ENCODE measurements around the gene SORL1.
"Not testable (repeated sequence)": the region's sequence is repeated elsewhere in the genome, so short reads cannot be mapped to it uniquely, and the experiment has no call there.

The SORL1 gene

DNA sequence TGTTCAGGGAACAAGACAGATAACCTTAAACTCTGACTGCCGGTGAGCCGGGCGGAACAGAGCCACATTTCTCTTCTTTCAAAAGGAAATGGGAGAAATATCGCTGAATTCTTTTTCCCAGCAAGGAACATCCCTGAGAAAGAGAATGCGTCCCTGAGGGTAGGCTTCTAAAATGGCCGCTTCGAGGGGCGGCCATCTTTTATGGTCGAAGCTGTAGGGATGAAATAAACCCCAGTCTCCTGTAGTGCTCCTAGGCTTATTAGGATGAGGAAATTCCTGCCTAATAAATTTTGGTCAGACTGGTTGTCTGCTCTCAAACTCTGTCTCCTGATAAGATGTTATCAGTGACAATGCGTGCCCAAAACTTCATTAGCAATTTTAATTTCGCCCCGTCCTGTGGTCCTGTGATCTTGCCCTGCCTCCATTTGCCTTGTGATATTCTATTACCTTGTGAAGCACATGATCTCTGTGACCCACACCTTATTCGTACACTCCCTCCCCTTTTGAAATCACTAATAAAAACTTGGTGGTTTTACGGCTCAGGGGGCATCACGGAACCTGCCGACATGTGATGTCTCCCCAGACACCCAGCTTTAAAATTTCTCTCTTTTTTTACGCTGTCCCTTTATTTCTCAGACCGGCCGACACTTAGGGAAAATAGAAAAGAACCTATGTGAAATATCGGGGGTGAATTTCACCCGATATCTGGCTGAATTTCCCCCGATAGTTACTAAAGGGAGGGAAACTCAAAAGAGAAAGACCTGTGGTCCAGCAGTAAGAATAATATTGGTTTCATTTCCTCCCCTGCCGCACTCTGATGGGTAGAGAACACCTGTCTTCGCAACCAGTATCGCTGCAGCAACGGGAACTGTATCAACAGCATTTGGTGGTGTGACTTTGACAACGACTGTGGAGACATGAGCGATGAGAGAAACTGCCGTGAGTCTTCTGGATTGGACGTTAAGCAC is 117.5 kb downstream of the SORL1 start:
- H3K4me3 ChIP-seq (ENCODE audit: low read depth in 1 of 2, low read length in 2 of 2); H3K27ac ChIP-seq (ENCODE audit: low read depth, low read length); H3K4me1 ChIP-seq (ENCODE audit: control insufficient read depth in 1 of 2, insufficient read depth in 2 of 2, low read length in 2 of 2); H3K9ac ChIP-seq (ENCODE audit: low read depth in 1 of 2, low read length in 2 of 2); H3K9me3 ChIP-seq (ENCODE audit: control insufficient read depth in 1 of 2, low read length in 2 of 2); H3K27me3 ChIP-seq (ENCODE audit: control insufficient read depth in 1 of 2, insufficient read depth in 2 of 2, low read length in 2 of 2): not testable (repeated sequence)
- peaks cover 6 to 58% of the 10 kb centered on the region in 2 donors for H3K36me3 ChIP-seq (ENCODE audit: control insufficient read depth in 1 of 2, insufficient read depth in 2 of 2, low read length in 2 of 2)

DNA sequence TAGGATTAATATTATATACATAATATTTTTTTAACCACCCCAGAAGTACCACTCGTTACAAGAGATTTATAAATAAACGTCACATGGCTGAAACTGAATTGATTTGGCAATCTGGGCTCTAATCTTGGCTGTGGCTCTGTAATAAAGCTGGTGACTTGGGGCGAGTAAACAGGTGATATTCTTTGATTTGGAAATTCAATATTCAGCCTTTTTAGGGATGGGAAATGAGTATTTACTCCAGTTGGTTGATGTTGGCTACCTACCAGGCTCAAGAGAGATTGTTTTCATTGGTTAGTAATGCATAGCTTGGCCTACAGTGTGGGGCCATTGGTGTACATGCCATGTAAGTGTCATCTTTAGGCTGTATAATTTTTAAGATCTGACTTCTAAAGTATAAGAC is 118.3 kb downstream of the SORL1 start:
- Histone ChIP-seq H3K36me3 (ENCODE audit: control insufficient read depth in 1 of 2, insufficient read depth in 2 of 2, low read length in 2 of 2) (peaks cover 6 to 57% of the 10 kb centered on the region in 2 donors), H3K9me3 (ENCODE audit: control insufficient read depth in 1 of 2, low read length in 2 of 2) (no peaks in the 10 kb centered on the region), H3K9ac (ENCODE audit: low read depth in 1 of 2, low read length in 2 of 2) (no peak overlapping the region), H3K27me3 (ENCODE audit: control insufficient read depth in 1 of 2, insufficient read depth in 2 of 2, low read length in 2 of 2) (no peaks in the 10 kb centered on the region), H3K4me1 (ENCODE audit: control insufficient read depth in 1 of 2, insufficient read depth in 2 of 2, low read length in 2 of 2) (no peaks in the 10 kb centered on the region), H3K27ac (ENCODE audit: low read depth, low read length) (no peak overlapping the region), H3K4me3 (ENCODE audit: low read depth in 1 of 2, low read length in 2 of 2) (no peak overlapping the region)

DNA sequence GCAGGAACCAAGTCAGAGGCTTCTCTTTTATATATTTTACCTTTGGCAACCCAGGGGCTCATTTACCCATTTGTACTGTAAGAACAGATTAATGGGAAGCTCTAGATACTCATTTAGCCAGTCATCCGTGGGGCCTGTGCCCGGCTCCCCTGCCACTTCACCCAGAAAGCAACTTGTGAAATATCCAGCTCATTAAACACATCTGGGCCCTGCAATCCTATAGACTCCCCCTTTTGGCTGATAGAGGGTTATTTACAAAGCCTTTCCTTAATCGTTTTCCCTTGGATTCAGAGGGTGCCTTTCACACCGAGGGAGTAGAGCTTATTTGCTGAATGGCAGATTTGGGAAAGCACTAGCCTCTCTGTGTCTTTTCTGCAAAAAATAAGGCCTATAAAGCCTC is 119.4 kb downstream of the SORL1 start:
- Histone ChIP-seq H3K36me3 (ENCODE audit: control insufficient read depth in 1 of 2, insufficient read depth in 2 of 2, low read length in 2 of 2) (peaks cover 6 to 53% of the 10 kb centered on the region in 2 donors), H3K4me3 (ENCODE audit: low read depth in 1 of 2, low read length in 2 of 2) (no peak overlapping the region), H3K27ac (ENCODE audit: low read depth, low read length) (no peak overlapping the region), H3K4me1 (ENCODE audit: control insufficient read depth in 1 of 2, insufficient read depth in 2 of 2, low read length in 2 of 2) (no peaks in the 10 kb centered on the region), H3K27me3 (ENCODE audit: control insufficient read depth in 1 of 2, insufficient read depth in 2 of 2, low read length in 2 of 2) (no peaks in the 10 kb centered on the region), H3K9ac (ENCODE audit: low read depth in 1 of 2, low read length in 2 of 2) (no peak overlapping the region), H3K9me3 (ENCODE audit: control insufficient read depth in 1 of 2, low read length in 2 of 2) (no peaks in the 10 kb centered on the region)

DNA sequence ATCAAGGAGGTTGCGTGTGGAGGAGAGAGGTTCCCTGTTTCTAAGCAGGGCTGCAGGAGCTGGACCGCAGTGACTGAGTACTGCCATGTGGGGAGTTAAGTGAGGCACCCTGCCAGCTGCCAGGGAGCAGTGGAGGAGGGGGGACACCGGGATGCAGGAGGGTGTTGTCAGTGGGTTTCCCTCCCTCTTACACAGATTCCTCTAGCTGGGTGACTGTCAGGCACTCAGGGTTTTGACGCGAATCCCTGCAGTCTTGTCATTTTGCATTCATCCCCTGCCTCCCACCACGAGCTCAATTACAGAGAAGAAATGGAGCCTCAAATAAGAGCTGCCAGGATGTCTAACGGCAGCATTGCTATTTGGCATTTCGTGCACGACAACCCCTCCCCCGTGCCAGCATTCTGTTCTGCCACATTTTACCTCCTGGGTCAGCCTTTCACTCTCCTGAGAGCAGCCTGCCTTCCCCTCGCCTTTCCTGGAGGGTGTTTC is 120.5 kb downstream of the SORL1 start:
- Histone ChIP-seq H3K4me3 (ENCODE audit: low read depth in 1 of 2, low read length in 2 of 2) (no peak overlapping the region), H3K4me1 (ENCODE audit: control insufficient read depth in 1 of 2, insufficient read depth in 2 of 2, low read length in 2 of 2) (no peaks in the 10 kb centered on the region), H3K27me3 (ENCODE audit: control insufficient read depth in 1 of 2, insufficient read depth in 2 of 2, low read length in 2 of 2) (no peaks in the 10 kb centered on the region), H3K9me3 (ENCODE audit: control insufficient read depth in 1 of 2, low read length in 2 of 2) (no peaks in the 10 kb centered on the region), H3K27ac (ENCODE audit: low read depth, low read length) (no peak overlapping the region), H3K36me3 (ENCODE audit: control insufficient read depth in 1 of 2, insufficient read depth in 2 of 2, low read length in 2 of 2) (peaks cover 9 to 53% of the 10 kb centered on the region in 2 donors), H3K9ac (ENCODE audit: low read depth in 1 of 2, low read length in 2 of 2) (no peak overlapping the region)

DNA sequence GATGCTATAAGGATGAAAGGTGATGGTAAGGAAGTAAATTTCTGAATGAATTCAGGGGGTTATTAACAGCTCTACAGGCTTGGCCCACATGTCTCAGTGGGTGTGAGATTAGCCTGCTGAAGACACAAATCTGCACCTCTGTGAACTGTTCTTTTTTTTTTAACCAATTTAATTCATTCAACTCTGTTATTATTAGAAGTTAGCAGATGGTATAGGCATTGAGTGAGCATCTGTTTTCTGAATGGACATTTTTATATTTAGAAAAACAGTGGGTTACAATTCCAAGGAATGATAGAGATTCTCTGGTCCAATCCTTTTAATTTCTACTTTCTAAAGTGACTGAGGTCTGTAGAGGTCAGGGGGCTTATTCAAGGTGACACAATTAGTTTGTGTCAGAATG is 122.7 kb downstream of the SORL1 start:
- H3K4me3 ChIP-seq (ENCODE audit: low read depth in 1 of 2, low read length in 2 of 2), result no peak overlapping the region
- no peaks in the 10 kb centered on the region for H3K9me3 ChIP-seq (ENCODE audit: control insufficient read depth in 1 of 2, low read length in 2 of 2)
- peaks cover 13 to 57% of the 10 kb centered on the region in 2 donors for H3K36me3 ChIP-seq (ENCODE audit: control insufficient read depth in 1 of 2, insufficient read depth in 2 of 2, low read length in 2 of 2)
- no peaks in the 10 kb centered on the region for H3K27me3 ChIP-seq (ENCODE audit: control insufficient read depth in 1 of 2, insufficient read depth in 2 of 2, low read length in 2 of 2)
- no peak overlapping the region for H3K9ac ChIP-seq (ENCODE audit: low read depth in 1 of 2, low read length in 2 of 2)
- H3K4me1 ChIP-seq (ENCODE audit: control insufficient read depth in 1 of 2, insufficient read depth in 2 of 2, low read length in 2 of 2), result no peaks in the 10 kb centered on the region
- no peak overlapping the region for H3K27ac ChIP-seq (ENCODE audit: low read depth, low read length)

DNA sequence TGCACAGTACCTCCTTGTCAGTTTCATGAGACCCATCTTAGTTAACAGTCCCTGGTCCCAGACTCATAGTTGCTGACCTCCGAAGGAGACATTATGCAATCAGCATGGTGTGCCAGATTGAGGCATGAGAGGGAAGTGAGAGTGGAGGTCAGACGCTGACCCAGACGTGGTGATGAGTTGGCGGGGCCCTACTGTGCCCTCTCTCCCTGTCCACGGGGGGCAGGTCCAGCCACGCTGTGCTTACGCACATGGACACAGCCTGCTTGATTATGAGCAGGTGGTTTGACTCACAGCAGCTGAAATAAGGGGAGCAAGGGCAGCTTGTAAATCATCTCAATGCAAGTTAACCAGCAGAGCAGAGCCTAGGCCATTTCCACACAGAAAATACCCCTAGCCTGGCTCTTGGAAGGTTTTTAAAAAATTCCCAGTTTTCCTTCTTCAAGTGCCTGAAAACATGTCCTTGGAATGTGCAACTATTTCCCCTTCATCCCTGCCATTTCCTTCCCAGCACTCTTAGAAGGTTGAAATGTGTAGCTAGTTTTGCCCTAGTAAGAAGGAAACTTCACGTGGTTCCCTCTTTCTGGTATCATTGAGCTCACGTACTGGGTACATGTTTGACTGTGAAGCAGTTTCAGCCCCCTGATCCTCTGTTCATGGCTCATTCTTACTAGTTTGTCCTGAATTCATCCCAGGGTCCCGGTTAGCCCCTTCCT is 123.3 kb downstream of the SORL1 start:
- Histone ChIP-seq H3K27ac (ENCODE audit: low read depth, low read length) (no peak overlapping the region), H3K4me1 (ENCODE audit: control insufficient read depth in 1 of 2, insufficient read depth in 2 of 2, low read length in 2 of 2) (no peaks in the 10 kb centered on the region)

DNA sequence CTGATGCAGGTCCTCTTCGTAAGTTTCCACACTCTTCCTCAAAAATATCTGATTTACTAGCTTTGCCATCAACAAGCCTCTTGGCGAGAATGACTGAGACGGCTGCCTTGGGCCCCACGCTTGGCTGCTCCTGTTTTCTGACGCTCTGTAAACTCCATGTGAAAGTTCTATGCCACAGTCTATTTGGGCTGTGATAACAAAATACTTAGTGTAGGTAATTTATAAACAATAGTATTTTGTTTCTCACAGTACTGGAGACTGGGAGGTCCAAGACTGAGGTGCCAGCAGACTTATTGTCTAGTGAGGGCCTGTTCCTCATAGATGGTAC is 123.8 kb downstream of the SORL1 start:
- Histone ChIP-seq H3K36me3 (ENCODE audit: control insufficient read depth in 1 of 2, insufficient read depth in 2 of 2, low read length in 2 of 2) (peaks cover 13 to 52% of the 10 kb centered on the region in 2 donors), H3K9ac (ENCODE audit: low read depth in 1 of 2, low read length in 2 of 2) (no peak overlapping the region), H3K27ac (ENCODE audit: low read depth, low read length) (no peak overlapping the region), H3K9me3 (ENCODE audit: control insufficient read depth in 1 of 2, low read length in 2 of 2) (no peaks in the 10 kb centered on the region), H3K27me3 (ENCODE audit: control insufficient read depth in 1 of 2, insufficient read depth in 2 of 2, low read length in 2 of 2) (no peaks in the 10 kb centered on the region), H3K4me3 (ENCODE audit: low read depth in 1 of 2, low read length in 2 of 2) (no peak overlapping the region), H3K4me1 (ENCODE audit: control insufficient read depth in 1 of 2, insufficient read depth in 2 of 2, low read length in 2 of 2) (no peaks in the 10 kb centered on the region)

More for the DNA sequence above, 123.3 kb downstream of the SORL1 start:
- Histone ChIP-seq H3K27me3 (ENCODE audit: control insufficient read depth in 1 of 2, insufficient read depth in 2 of 2, low read length in 2 of 2) (no peaks in the 10 kb centered on the region), H3K9me3 (ENCODE audit: control insufficient read depth in 1 of 2, low read length in 2 of 2) (no peaks in the 10 kb centered on the region), H3K36me3 (ENCODE audit: control insufficient read depth in 1 of 2, insufficient read depth in 2 of 2, low read length in 2 of 2) (peaks cover 13 to 54% of the 10 kb centered on the region in 2 donors), H3K4me3 (ENCODE audit: low read depth in 1 of 2, low read length in 2 of 2) (no peak overlapping the region), H3K9ac (ENCODE audit: low read depth in 1 of 2, low read length in 2 of 2) (no peak overlapping the region)

DNA sequence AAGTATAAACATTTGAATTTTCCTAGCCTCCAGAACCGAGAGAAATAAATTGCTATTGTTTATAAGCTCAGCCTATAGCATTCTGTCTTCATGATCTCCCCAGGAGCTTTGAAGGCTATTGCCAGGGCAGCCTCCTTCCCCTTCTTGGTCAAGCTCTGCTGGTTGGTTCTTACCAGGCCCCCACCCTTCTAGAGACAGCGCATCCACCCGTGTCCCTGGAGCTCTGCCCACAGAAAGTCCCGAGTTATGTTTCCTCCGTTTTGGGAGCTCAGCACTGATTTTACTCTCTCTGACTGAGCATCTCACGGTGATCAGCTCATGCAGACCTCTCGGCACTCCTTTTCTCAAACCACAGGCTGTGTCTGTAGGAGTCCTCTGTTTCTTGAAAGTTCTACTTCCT is 124.4 kb downstream of the SORL1 start:
- H3K27ac ChIP-seq (ENCODE audit: low read depth, low read length), result no peak overlapping the region
- H3K9me3 ChIP-seq (ENCODE audit: control insufficient read depth in 1 of 2, low read length in 2 of 2), result no peaks in the 10 kb centered on the region

DNA sequence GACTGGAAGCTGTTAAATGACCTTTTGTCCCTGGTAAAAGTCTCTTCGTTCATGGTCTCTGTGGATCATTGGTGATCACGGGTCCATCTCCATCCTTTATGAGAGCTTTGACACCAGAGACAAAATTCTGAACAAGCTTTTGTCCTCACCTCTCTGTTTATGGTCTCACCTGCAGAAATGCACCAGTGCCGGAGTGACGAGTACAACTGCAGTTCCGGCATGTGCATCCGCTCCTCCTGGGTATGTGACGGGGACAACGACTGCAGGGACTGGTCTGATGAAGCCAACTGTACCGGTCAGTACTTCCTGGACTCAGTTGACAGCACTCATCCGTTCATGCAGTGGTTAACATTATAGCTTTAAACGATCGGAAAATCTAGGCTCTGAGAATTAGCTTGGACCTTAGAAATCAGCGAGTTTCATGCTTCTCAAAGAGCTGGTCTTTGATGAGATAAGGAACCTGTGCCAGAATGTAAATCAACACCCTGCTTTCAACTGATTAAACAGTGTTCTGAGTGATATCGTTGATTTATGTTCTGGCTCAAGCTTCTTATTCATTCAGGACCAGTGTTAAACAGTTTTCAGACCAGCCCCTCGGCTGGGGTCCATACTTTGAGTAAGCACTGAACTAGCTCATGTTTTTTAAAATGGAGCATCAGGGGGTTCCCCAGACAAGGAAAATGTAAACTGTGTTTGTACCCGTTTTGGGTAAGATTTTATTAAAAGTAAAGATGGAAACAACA is 125.2 kb downstream of the SORL1 start:
- Histone ChIP-seq H3K9ac (ENCODE audit: low read depth in 1 of 2, low read length in 2 of 2) (no peak overlapping the region), H3K9me3 (ENCODE audit: control insufficient read depth in 1 of 2, low read length in 2 of 2) (no peaks in the 10 kb centered on the region), H3K36me3 (ENCODE audit: control insufficient read depth in 1 of 2, insufficient read depth in 2 of 2, low read length in 2 of 2) (peaks cover 13 to 39% of the 10 kb centered on the region in 2 donors), H3K4me3 (ENCODE audit: low read depth in 1 of 2, low read length in 2 of 2) (no peak overlapping the region), H3K4me1 (ENCODE audit: control insufficient read depth in 1 of 2, insufficient read depth in 2 of 2, low read length in 2 of 2) (peaks cover 0 to 3% of the 10 kb centered on the region in 2 donors), H3K27me3 (ENCODE audit: control insufficient read depth in 1 of 2, insufficient read depth in 2 of 2, low read length in 2 of 2) (no peaks in the 10 kb centered on the region), H3K27ac (ENCODE audit: low read depth, low read length) (no peak overlapping the region)

More for the DNA sequence above, 124.4 kb downstream of the SORL1 start:
- no peaks in the 10 kb centered on the region for H3K4me1 ChIP-seq (ENCODE audit: control insufficient read depth in 1 of 2, insufficient read depth in 2 of 2, low read length in 2 of 2)
- no peaks in the 10 kb centered on the region for H3K27me3 ChIP-seq (ENCODE audit: control insufficient read depth in 1 of 2, insufficient read depth in 2 of 2, low read length in 2 of 2)
- no peak overlapping the region for H3K4me3 ChIP-seq (ENCODE audit: low read depth in 1 of 2, low read length in 2 of 2)
- H3K9ac ChIP-seq (ENCODE audit: low read depth in 1 of 2, low read length in 2 of 2), result no peak overlapping the region
- peaks cover 13 to 47% of the 10 kb centered on the region in 2 donors for H3K36me3 ChIP-seq (ENCODE audit: control insufficient read depth in 1 of 2, insufficient read depth in 2 of 2, low read length in 2 of 2)

Data from duodenal mucosa (tissue), 2 donors.